ENCODE data around the gene GK.

DNA sequence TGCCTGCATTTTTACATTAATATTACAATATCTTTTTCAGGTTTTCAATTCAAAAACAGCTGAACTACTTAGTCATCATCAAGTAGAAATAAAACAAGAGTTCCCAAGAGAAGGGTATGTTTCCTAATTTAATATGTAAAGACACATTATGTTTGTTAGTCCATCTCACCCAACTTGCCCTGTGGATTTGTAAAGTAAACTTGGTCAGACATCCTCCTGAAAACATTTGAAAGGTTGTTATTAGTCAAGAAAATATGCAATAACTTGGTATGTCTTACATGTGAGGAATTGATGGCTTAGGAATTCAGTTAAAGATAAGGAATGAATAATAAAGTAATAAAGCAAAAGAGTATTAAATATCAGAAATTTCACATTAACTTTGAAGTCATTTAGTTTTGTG lies 12.2 kb downstream of the GK start:
- TF ChIP-seq, protein P1, sequence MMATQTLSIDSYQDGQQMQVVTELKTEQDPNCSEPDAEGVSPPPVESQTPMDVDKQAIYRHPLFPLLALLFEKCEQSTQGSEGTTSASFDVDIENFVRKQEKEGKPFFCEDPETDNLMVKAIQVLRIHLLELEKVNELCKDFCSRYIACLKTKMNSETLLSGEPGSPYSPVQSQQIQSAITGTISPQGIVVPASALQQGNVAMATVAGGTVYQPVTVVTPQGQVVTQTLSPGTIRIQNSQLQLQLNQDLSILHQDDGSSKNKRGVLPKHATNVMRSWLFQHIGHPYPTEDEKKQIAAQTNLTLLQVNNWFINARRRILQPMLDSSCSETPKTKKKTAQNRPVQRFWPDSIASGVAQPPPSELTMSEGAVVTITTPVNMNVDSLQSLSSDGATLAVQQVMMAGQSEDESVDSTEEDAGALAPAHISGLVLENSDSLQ (IDR thresholded peaks at IDR 0.05), result no peak
- TF ChIP-seq BHLHE40 (IDR thresholded peaks at IDR 0.05; ENCODE audit: borderline replicate concordance), result no peak
- no peak for TF ChIP-seq FOXK2 (IDR thresholded peaks at IDR 0.05)
- no peak for TF ChIP-seq ARNT (IDR thresholded peaks at IDR 0.05)
- no peak for TF ChIP-seq SP1 (IDR thresholded peaks at IDR 0.05)
- TF ChIP-seq FOXM1 (IDR thresholded peaks at IDR 0.05; ENCODE audit: borderline replicate concordance), result no peak

All from HEK293T (cell line).